ENCODE data around the gene CPS1. TPM values are rescaled to one million over a fixed set of nuclear protein-coding genes. Genes with fewer than 3 reads are reported as not detected.

The CPS1 gene
- total and polyA plus RNA-seq, 2 of the 4 experiments (the other 2 are of a cell fraction): 5.4 to 20.1 TPM

DNA sequence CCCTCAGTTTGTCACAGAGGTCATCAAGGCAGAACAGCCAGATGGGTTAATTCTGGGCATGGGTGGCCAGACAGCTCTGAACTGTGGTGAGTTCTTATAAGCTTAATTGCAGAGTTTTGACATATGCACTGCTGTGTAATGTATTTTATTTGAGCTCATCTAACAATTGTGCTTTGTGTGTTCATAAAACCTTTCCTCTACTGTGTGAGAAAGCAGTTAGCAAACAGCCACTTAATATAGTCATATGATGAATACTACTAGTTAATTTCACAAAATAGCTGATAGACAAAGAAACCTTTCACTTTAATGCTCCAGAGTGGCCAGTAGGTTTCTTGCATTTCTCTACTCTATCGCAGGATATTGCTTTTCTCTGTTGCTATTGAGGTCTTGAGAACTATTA lies 43.1 kb downstream of the CPS1 start:
- no peaks in the 10 kb centered on the region for H3K27me3 ChIP-seq (ENCODE audit: control insufficient read depth, insufficient read depth, low read length)
- no peak overlapping the region for H3K27ac ChIP-seq (ENCODE audit: insufficient read depth, low read length)
- H4K5ac ChIP-seq (ENCODE audit: low read depth, low read length): no peak overlapping the region
- BruUV-seq (replicated peaks): no TSS peak
- no peak overlapping the region for H2BK20ac ChIP-seq (ENCODE audit: low read depth, low read length)
- no peak overlapping the region for H2AK5ac ChIP-seq (ENCODE audit: low read depth, low read length)
- no peak overlapping the region for H2BK15ac ChIP-seq (ENCODE audit: low read depth, low read length)
- no peaks in the 10 kb centered on the region for H3K9me1 ChIP-seq (ENCODE audit: insufficient read depth, low read length)
- no peak overlapping the region for H4K8ac ChIP-seq (ENCODE audit: low read depth in 2 of 2, low read length in 2 of 2)
- no peaks in the 10 kb centered on the region for H3K79me1 ChIP-seq (ENCODE audit: low read depth in 1 of 2, low read length in 2 of 2)
- in situ Hi-C loops (cut with MboI; ENCODE audit: low sequenced_read_pairs) (no loop called here), dilution Hi-C loops (cut with HindIII; ENCODE audit: low sequenced_read_pairs, unreplicated experiment) (no loop called here), intact Hi-C loops (cut with micrococcal nuclease) (no loop called here)
- CTCF ChIA-PET: no interaction called here
- no peak overlapping the region for H4K91ac ChIP-seq (ENCODE audit: insufficient read depth, low read depth, low read length)
- H3K56ac ChIP-seq (ENCODE audit: extremely low read depth, insufficient read depth, low read length): no peak overlapping the region
- H3K4me1 ChIP-seq (ENCODE audit: control insufficient read depth, insufficient read depth, low read length): no peaks in the 10 kb centered on the region
- POLR2A ChIA-PET (ENCODE audit: unreplicated experiment): no interaction called here
- no CpG with 5 or more reads among the region's 1 CpG for WGBS, 2 experiments (ENCODE audit: extremely low coverage in 2 of 2, insufficient read length in 1 of 2)
- no peaks in the 10 kb centered on the region for H3K36me3 ChIP-seq (ENCODE audit: control insufficient read depth, insufficient read depth, low read length)
- H4K20me1 ChIP-seq (ENCODE audit: insufficient read depth, low read length): no peaks in the 10 kb centered on the region
- no peak overlapping the region for H3K18ac ChIP-seq (ENCODE audit: low read depth, low read length)
- DNase-seq (no peak), ATAC-seq (ENCODE audit: low read depth) (no peak)
- TF ChIP-seq MAZ (IDR thresholded peaks at IDR 0.05; ENCODE audit: borderline replicate concordance, low read depth, low read length): no peak
- no peak for TF ChIP-seq CHD1 (IDR thresholded peaks at IDR 0.05; ENCODE audit: low read depth, low read length)
- TF ChIP-seq, protein P1, sequence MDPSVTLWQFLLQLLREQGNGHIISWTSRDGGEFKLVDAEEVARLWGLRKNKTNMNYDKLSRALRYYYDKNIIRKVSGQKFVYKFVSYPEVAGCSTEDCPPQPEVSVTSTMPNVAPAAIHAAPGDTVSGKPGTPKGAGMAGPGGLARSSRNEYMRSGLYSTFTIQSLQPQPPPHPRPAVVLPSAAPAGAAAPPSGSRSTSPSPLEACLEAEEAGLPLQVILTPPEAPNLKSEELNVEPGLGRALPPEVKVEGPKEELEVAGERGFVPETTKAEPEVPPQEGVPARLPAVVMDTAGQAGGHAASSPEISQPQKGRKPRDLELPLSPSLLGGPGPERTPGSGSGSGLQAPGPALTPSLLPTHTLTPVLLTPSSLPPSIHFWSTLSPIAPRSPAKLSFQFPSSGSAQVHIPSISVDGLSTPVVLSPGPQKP (IDR thresholded peaks at IDR 0.05; ENCODE audit: borderline replicate concordance, low read depth, low read length): no peak
- no peak for TF ChIP-seq POLR2A (IDR thresholded peaks at IDR 0.05; ENCODE audit: low read depth, low read length)
- TF ChIP-seq RFX5 (IDR thresholded peaks at IDR 0.05; ENCODE audit: low read depth, low read length): no peak
- no peak for TF ChIP-seq SMC3 (IDR thresholded peaks at IDR 0.05; ENCODE audit: low read depth, low read length)
- no peak for TF ChIP-seq NFE2L2 (IDR thresholded peaks at IDR 0.05; ENCODE audit: low read depth, low read length)
- TF ChIP-seq, protein P2, sequence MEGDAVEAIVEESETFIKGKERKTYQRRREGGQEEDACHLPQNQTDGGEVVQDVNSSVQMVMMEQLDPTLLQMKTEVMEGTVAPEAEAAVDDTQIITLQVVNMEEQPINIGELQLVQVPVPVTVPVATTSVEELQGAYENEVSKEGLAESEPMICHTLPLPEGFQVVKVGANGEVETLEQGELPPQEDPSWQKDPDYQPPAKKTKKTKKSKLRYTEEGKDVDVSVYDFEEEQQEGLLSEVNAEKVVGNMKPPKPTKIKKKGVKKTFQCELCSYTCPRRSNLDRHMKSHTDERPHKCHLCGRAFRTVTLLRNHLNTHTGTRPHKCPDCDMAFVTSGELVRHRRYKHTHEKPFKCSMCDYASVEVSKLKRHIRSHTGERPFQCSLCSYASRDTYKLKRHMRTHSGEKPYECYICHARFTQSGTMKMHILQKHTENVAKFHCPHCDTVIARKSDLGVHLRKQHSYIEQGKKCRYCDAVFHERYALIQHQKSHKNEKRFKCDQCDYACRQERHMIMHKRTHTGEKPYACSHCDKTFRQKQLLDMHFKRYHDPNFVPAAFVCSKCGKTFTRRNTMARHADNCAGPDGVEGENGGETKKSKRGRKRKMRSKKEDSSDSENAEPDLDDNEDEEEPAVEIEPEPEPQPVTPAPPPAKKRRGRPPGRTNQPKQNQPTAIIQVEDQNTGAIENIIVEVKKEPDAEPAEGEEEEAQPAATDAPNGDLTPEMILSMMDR (conservative IDR thresholded peaks at IDR 0.05; ENCODE audit: low read depth, low read length): no peak
- no peak for TF ChIP-seq MAFK (IDR thresholded peaks at IDR 0.05; ENCODE audit: low read depth, low read length)
- TF ChIP-seq MXI1 (IDR thresholded peaks at IDR 0.05; ENCODE audit: borderline replicate concordance, low read depth, low read length): no peak
- TF ChIP-seq FOS (IDR thresholded peaks at IDR 0.05; ENCODE audit: low read depth, low read length): no peak
- TF ChIP-seq BHLHE40 (IDR thresholded peaks at IDR 0.05; ENCODE audit: low read depth, low read length): no peak
- TF ChIP-seq USF2 (IDR thresholded peaks at IDR 0.05; ENCODE audit: low read depth, low read length): no peak
- TF ChIP-seq RAD21 (IDR thresholded peaks at IDR 0.05; ENCODE audit: low read length): no peak
- no peaks in the 10 kb centered on the region; the same call in 1 of the 2 replicates for H3K9me3 ChIP-seq (ENCODE audit: control insufficient read depth, insufficient read depth, low read length)
- no peak overlapping the region for H3K9ac ChIP-seq (ENCODE audit: low read depth, low read length)
- no peak overlapping the region for H3K14ac ChIP-seq (replicated peaks; ENCODE audit: low read depth, low read length)
- H3K4ac ChIP-seq (ENCODE audit: low read depth, low read length): no peak overlapping the region
- H2AFZ ChIP-seq (replicated peaks; ENCODE audit: low read length, poor library complexity): no peak overlapping the region
- H3K4me2 ChIP-seq (ENCODE audit: low read depth, low read length): no peak overlapping the region
- no peak overlapping the region for H3K4me3 ChIP-seq (ENCODE audit: insufficient read depth, low read depth, low read length)
- H2BK120ac ChIP-seq (ENCODE audit: low read depth, low read length): no peak overlapping the region
- no peak overlapping the region for H3K23ac ChIP-seq (ENCODE audit: low read depth, low read length)
- H2BK5ac ChIP-seq (ENCODE audit: low read depth, low read length, poor library complexity, severe bottlenecking): no peak overlapping the region
- H2AK9ac ChIP-seq (replicated peaks; ENCODE audit: low read depth, low read length, poor library complexity): no peak overlapping the region

Measured in IMR-90 (cell line).